OCI-LY7 (cell line): ENCODE measurements around the gene SLC35F1.

Experiments used
- CTCF ChIP-seq: fragments of 200-600 bp; sonication (generic); conservative IDR thresholded peaks from 2 replicates; pipeline ENCODE4 v1.5.1; 2014; ENCODE audit warnings: mild to moderate bottlenecking, antibody characterized with exemption, low read length, moderate library complexity, mixed read lengths
- EZH2phosphoT487 ChIP-seq: fragments of 200-600 bp; sonication (generic); IDR thresholded peaks from 2 replicates; pipeline ENCODE4 v1.6.1; 2018; ENCODE audit warnings: low read depth, borderline replicate concordance, mild to moderate bottlenecking, mixed run types, antibody characterized with exemption, low read length, moderate library complexity, mixed read lengths

DNA sequence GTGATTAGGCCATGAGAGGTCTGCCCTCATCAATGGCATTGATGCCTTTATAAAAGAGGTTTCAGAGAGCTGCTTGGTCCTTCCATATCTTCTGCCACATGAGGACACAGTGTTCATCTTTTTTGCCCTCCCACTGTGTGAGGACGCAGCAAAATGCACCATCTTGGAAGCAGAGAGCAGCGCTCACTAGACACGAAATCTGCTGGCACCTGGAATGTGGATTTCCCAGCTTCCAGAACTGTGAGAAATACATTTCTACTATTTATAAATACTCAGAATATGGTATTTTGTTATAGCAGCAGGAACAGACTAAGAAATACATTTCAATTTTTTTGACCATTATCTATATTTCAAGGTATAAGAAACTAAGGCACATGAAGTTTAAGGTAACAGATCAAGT is 24.9 kb downstream of the SLC35F1 start:
- TF ChIP-seq CTCF (no peak), EZH2phosphoT487 (no peak)
